Vagina (tissue), 2 donors: ENCODE results near the gene LOXL3. TPM values are rescaled to one million over a fixed set of nuclear protein-coding genes. Genes with fewer than 3 reads are reported as not detected.

Source experiments
- DNase-seq, 2 donors: peaks; one replicate each; pipeline ENCODE4 v3.0.0-alpha.2; 2017; ENCODE audit errors: extremely low spot score in 2 of 2
- H3K27ac ChIP-seq: fragments of 200-600 bp; sonication (generic); one replicate; pipeline ENCODE4 v1.5.1; 2019
- H3K27me3 ChIP-seq: fragments of 200-600 bp; sonication (generic); one replicate; pipeline ENCODE4 v1.5.1; 2019
- H3K36me3 ChIP-seq, 2 donors: fragments of 200-600 bp; sonication (generic); one replicate each; pipeline ENCODE4 v1.5.1; 2017 to 2019
- H3K4me1 ChIP-seq: fragments of 200-600 bp; sonication (generic); one replicate; pipeline ENCODE4 v1.5.1; 2019
- H3K4me3 ChIP-seq, 2 donors: fragments of 200-600 bp; sonication (generic); 1 replicate in 1 of 2; 2 replicates in 1 of 2; pipeline ENCODE4 v1.5.1; 2016 to 2019
- H3K9me3 ChIP-seq: fragments of 200-600 bp; sonication (generic); one replicate; pipeline ENCODE4 v1.5.1; 2019
- CTCF ChIP-seq, 3 experiments: fragments of 450-650 bp in 2 of 3; fragments of 200-600 bp in 1 of 3; sonication (generic) in 1 of 3; IDR thresholded peaks; one replicate each; pipeline ENCODE4 v1.5.1; 2017 to 2019; ENCODE audit warnings: antibody characterized with exemption in 3 of 3, mild to moderate bottlenecking in 2 of 3, moderate library complexity in 2 of 3
- POLR2A ChIP-seq, 2 donors: fragments of 450-650 bp; IDR thresholded peaks; one replicate each; pipeline ENCODE4 v1.6.1; 2017; ENCODE audit warnings: antibody characterized with exemption in 2 of 2, mild to moderate bottlenecking in 2 of 2, moderate library complexity in 2 of 2
- POLR2AphosphoS5 ChIP-seq, 2 donors: sonication (generic); formaldehyde crosslinking; IDR thresholded peaks; one replicate each; pipeline ENCODE4 v1.9.0; 2017; ENCODE audit warnings: antibody characterized with exemption in 2 of 2, mild to moderate bottlenecking in 2 of 2, low read depth in 1 of 2; ENCODE audit not compliant: insufficient read depth in 1 of 2
- intact Hi-C: fragments of 100-400 bp; cut with DNase I; formaldehyde crosslinking; loops from one replicate; pipeline ENCODE4 v1.15.1; 2023
- total RNA-seq: library from RNA; depleted of rRNA; stranded (reverse); fragments of >200 nt; gene quantifications from one replicate; pipeline ENCODE4 v1.2.3, GENCODE V29; 2016

Gene LOXL3
- total RNA-seq, 1 donor from 2014 or later: 6.1 TPM

GRCh38 chr2:74555610-74556103, 1.9 kb upstream of the LOXL3 start:
- H3K9me3 ChIP-seq: no peaks in the 10 kb centered on the region
- no peak overlapping the region for H3K27ac ChIP-seq
- H3K4me3 ChIP-seq: peak overlapping the region; percentile 61 to 86
- intact Hi-C loops: no loop called here
- no peak for TF ChIP-seq POLR2A (IDR thresholded peaks at IDR 0.05)
- no peak for TF ChIP-seq POLR2AphosphoS5 (IDR thresholded peaks at IDR 0.05; ENCODE audit: insufficient read depth in 1 of 2, low read depth in 1 of 2)
- no peak for TF ChIP-seq CTCF (IDR thresholded peaks at IDR 0.05)
- no peaks in the 10 kb centered on the region for H3K36me3 ChIP-seq
- H3K27me3 ChIP-seq: no peaks in the 10 kb centered on the region
- peak in 1 of 2 donors; percentile 87 for DNase-seq
- H3K4me1 ChIP-seq: peaks cover 29% of the 10 kb centered on the region

- intact Hi-C loops: no loop called here
Measured at GRCh38 chr2:74554820-74555531, 1.2 kb upstream of the LOXL3 start.

GRCh38 chr2:74552914-74553811, 579 bp downstream of the LOXL3 start:
- intact Hi-C loops: no loop called here
- Histone ChIP-seq H3K4me1 (peaks cover 38% of the 10 kb centered on the region), H3K9me3 (no peaks in the 10 kb centered on the region), H3K36me3 (no peaks in the 10 kb centered on the region), H3K27ac (peak overlapping the region; percentile 85), H3K27me3 (no peaks in the 10 kb centered on the region), H3K4me3 (peak overlapping the region; percentile 61 to 86)
- peak in 1 of 2 donors; percentile 87 for DNase-seq
- TF ChIP-seq POLR2AphosphoS5 (IDR thresholded peaks at IDR 0.05; ENCODE audit: insufficient read depth in 1 of 2, low read depth in 1 of 2) (no peak), CTCF (IDR thresholded peaks at IDR 0.05) (no peak), POLR2A (IDR thresholded peaks at IDR 0.05) (no peak)

More at GRCh38 chr2:74554820-74555531, 1.2 kb upstream of the LOXL3 start:
- TF ChIP-seq CTCF (IDR thresholded peaks at IDR 0.05) (no peak), POLR2AphosphoS5 (IDR thresholded peaks at IDR 0.05; ENCODE audit: insufficient read depth in 1 of 2, low read depth in 1 of 2) (no peak), POLR2A (IDR thresholded peaks at IDR 0.05) (peak in 1 of 2 donors; percentile 10)
- Histone ChIP-seq H3K27ac (peak overlapping the region; percentile 85), H3K9me3 (no peaks in the 10 kb centered on the region), H3K4me1 (peaks cover 29% of the 10 kb centered on the region), H3K36me3 (no peaks in the 10 kb centered on the region), H3K27me3 (no peaks in the 10 kb centered on the region), H3K4me3 (peak overlapping the region; percentile 61 to 86)
- DNase-seq: peak in 1 of 2 donors; percentile 89

- no peak for DNase-seq
- no peaks in the 10 kb centered on the region for H3K36me3 ChIP-seq
- intact Hi-C loops: no loop called here
- H3K9me3 ChIP-seq: no peaks in the 10 kb centered on the region
- no peak overlapping the region for H3K4me3 ChIP-seq
- H3K27ac ChIP-seq: no peak overlapping the region
- H3K27me3 ChIP-seq: no peaks in the 10 kb centered on the region
- peaks cover 38% of the 10 kb centered on the region for H3K4me1 ChIP-seq
- TF ChIP-seq POLR2AphosphoS5 (IDR thresholded peaks at IDR 0.05; ENCODE audit: insufficient read depth in 1 of 2, low read depth in 1 of 2) (no peak), CTCF (IDR thresholded peaks at IDR 0.05) (no peak), POLR2A (IDR thresholded peaks at IDR 0.05) (no peak)
Measured at GRCh38 chr2:74551942-74552913, 1.5 kb downstream of the LOXL3 start.
